ENCODE results near the gene CKAP4.
"Not testable (repeated sequence)": the region's sequence is repeated elsewhere in the genome, so short reads cannot be mapped to it uniquely, and the experiment has no call there.

CKAP4 gene, protein sequence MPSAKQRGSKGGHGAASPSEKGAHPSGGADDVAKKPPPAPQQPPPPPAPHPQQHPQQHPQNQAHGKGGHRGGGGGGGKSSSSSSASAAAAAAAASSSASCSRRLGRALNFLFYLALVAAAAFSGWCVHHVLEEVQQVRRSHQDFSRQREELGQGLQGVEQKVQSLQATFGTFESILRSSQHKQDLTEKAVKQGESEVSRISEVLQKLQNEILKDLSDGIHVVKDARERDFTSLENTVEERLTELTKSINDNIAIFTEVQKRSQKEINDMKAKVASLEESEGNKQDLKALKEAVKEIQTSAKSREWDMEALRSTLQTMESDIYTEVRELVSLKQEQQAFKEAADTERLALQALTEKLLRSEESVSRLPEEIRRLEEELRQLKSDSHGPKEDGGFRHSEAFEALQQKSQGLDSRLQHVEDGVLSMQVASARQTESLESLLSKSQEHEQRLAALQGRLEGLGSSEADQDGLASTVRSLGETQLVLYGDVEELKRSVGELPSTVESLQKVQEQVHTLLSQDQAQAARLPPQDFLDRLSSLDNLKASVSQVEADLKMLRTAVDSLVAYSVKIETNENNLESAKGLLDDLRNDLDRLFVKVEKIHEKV

DNA sequence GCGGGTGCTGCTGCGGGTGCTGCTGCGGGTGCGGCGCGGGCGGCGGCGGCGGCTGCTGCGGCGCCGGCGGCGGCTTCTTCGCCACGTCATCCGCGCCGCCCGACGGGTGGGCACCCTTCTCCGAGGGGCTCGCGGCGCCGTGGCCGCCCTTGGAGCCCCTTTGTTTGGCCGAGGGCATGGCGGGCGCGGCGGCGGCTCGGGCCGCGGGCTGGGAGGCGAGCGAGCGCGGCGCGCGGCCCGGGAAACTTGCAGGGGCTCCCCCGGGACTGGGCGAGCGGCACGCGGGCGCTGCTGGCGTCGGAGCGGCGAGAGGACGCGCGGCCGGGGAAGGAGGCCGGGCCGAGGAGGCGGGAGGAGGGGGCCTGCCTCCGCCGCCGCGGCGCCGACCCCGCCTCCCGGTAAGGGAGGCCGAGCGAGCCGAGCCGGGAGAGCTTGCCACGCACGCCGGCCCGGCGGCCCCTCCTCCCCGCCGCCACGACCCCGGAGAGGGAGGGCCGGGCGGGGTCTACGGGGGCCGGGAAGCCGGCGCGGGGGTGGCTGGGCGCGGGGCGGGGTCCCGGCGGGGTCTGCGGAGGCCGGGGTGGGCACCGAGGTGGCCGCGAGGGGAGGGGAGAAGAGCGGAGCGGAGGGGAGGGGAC lies at the start of gene CKAP4:
TSS of gene CKAP4 (minus strand) at position 347 of the 638 bp plus-strand sequence. CDS start at position 178, 169 bp downstream.
- DNase-seq (ENCODE audit: low spot score): peak; percentile 60

DNA sequence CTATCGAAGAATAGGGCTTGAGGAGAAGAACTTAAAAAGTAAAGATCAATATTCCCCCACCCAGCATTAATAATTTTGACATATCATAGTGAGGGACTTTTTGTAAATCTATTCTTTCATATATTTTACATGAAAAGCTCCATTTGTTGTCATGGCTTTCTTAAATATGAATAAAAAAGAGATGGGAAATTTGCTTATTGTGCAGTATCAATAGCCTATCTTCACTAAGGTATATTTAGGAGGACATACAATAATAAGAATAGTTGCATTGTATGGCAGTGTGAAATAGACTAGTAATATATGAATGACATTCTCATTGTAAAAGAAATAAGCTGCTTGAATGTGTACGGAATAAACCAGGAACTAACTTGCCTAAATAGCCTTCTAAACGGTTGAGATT lies 49.3 kb upstream of the CKAP4 start:
- no peak for DNase-seq (ENCODE audit: low spot score)

DNA sequence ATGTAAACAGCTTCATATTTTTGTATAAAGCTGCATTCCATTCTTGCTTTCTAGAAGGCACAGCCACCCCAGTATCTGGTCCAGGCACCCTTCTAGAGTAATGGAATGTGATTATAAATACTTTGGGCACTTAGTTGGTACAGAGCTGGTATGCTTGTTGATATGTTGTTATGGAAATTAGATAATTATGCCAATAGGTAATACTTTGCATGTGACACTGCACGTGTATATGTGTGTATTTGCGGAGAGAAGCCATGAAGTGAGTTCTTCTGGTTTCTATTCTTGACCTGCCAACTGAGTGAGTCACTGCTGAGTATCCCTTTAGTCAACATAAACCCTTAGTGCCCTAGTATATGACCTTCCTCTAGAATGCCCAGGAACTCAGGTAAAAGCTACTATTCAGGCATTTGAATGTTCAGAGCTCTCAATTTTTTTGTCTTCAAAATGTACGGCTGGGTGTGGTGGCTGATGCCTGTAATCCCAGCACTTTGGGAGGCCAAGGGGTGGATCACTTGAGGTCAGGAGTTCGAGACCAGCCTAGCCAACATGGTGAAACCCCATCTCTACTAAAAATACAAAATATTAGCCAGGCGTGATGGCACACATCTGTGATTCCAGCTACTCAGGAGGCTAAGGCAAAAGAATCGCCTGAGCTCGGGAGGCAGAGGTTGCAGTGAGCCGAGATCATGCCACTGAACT lies 48.5 kb upstream of the CKAP4 start:
- DNase-seq (ENCODE audit: low spot score): peak; percentile 50

DNA sequence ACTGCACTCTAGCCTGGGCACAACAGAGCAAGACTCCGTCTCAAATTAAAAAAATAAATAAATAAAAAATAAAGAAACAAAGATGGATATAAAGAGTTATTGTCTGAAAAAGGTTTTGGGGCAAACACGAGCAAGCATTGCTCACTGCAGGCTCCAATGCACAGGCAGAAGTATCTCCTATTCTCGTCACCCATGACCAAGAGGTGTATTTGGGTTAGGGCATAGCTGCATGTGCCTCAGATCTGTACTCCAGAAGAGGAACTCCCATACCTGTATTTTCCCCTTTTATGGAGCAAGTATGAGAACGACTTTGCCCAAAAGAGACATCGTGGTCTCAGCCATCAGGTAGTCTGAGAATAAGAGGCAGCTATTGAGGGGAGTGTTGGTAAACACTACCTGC lies 44.5 kb upstream of the CKAP4 start:
- no peak for DNase-seq (ENCODE audit: low spot score)

DNA sequence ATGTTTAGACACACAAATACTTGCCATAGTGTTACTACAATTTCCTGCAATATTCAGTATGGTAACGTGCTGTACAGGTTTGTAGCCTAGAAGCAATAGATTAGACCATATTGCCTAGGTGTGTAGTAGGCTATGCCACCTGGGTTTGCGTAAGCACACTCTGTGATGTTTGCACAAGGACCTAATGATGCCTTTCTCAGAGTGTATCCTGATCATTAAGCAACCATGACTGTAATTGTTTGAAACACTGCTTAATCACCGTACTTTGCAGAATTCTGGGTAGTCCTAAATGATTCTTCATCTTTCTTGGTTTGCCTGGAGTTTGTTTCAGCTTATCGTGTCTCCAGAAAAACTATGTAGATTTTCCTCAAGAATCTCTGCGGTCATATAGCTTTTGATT lies 43.5 kb upstream of the CKAP4 start:
- no peak for DNase-seq (ENCODE audit: low spot score)

DNA sequence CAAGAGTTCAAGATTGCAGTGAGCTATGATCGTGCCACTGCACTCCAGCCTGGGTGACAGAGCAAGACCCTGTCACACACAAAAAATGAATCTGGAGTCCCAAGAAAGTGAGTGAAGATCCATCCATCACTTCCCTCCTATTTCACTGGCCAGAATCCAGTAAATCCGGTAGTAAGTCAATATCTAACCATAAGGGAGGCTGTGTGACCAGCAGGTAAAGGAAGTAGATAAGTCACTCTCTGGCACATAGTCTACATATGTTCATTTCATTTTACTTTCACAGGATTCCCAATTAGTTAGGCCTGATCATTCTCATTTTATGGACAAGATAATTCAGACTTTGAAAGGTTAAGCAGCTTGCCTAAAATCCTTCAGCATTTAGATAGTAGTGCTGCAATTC lies 42.8 kb upstream of the CKAP4 start:
- DNase-seq (ENCODE audit: low spot score): no peak

DNA sequence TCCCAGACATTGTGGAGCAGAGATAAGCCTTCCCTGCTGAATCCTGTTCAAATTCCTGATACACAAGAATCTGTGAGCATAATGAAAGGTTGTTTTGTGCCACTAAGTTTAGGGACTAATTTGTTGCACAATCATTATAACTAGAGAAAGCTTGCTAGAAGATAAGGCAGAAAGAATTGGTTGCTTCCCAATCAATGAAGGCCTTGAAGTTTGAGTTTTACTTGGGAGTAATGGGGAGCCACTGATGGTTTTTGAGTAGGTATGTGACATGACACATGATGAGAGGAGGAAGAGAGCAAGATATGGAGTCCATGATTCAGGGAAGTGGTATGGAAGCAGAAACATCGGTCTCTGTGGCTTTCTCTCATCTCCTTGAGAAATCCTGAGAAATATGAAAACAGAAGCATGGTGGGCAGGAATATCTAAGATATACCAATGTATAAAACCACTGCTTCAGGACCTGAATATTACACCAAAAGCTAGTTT lies 41.4 kb upstream of the CKAP4 start:
- no peak for DNase-seq (ENCODE audit: low spot score)

DNA sequence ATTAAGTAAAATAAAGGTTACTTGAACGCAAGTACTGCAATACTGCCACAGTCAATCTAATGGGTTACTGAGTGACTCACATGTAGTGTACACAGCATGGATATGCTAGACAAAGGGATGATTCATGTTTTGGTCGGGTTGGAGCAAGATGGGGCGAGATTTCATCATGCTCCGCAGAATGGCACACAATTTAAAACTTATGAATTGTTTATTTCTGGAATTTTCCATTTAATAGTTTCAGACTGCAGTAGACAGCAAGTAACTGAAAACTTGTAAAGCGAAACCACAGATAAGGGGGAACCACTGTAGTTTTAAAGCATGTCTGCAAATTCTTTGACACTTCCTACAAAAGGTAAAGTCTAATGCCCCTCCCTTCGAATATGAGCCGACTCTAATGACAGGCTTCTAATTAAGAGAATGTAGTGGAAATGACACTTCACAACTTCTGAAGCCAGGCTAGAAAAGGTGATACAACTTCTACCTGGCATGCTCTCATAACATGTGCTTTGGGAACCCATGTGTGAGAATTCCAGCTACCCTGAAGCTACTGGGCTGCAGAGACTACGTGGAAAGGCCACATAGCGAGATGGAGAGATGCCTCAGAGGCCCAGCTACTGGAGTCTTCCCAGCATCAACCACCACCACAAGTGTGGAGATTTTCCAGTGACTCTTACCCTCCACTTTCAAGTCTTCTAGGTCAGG lies 40.8 kb upstream of the CKAP4 start:
- peak; percentile 69 for DNase-seq (ENCODE audit: low spot score)

DNA sequence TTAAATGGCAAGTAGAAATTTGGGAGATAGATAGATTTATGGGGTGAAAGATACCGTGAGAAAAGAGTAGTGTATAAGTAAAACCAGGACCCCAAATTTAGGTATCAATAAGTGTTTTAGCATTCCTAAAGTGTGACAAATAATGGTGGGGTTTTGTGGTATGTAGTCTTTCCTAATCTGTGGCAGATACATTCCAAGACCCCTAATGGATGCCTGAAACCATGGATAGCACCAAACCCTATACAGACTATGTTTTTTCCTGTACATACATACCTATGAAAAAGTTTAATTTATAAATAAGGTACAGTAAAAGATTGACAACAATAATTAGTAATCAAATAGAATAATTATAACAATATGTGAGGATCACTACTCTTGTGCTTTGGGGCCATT lies 40.3 kb upstream of the CKAP4 start:
- DNase-seq (ENCODE audit: low spot score): no peak

DNA sequence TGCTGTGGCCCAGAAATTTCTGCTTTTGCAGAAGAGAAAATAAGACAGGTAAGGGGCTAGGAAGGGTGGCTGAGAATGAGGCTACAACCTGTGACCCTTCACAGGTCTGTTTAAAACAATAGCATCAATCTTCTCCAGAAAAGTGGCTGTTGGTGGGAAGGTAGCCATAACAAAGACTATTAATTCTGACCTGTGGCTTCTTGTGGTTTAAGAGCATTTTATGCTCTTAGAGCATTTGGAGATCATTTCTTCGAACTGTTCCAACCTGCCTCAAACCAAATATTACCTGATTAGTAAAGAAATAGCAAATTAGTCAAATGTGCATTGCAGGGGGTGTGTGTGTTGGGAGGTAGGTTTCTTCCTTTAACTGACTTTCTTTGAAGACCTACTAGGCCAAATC lies 39.5 kb upstream of the CKAP4 start:
- no peak for DNase-seq (ENCODE audit: low spot score)

DNA sequence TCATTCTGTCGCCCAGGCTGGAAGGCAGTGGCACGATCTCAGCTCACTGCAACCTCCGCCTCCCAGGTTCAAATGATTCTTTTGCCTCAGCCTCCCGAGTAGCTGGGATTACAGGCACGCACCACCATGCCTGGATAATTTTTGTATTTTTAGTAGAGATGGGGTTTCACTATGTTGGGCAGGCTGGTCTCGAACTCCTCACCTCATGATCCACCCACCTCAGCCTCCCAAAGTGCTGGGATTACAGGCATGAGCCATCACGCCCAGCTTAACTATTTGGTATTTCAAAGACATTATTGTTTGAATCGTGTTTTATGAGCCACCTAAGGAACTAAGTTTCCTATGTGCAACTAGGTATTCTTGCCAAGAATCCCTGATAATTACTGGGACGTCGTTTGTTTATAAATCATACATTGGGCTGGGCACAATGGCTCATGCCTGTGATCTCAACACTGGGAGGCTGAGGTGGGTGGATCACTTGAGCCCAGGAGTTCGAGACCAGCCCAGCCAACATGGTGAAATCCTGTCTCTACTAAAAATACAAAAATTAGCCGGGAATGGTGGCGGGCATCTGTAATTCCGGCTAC lies 38.8 kb upstream of the CKAP4 start:
- not testable (repeated sequence) for DNase-seq (ENCODE audit: low spot score)

DNA sequence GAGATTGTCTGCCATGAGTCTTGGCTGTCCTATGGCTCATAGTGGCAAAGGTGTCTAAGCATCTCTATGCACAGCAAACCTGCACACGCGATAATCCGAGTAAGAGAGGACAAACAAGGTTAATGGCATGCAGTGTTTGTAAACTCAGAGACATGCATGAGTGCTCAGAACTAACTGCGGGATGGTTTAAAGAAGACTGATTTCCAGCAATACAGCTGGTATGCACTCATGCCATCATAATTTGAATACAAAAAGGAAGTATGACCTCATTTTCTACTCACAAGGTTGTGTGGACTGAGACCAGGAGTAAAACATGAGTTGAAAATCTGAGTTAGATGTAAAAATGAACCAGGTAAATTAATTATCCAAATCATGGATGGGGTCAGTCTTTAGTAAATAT lies 38.2 kb upstream of the CKAP4 start:
- no peak for DNase-seq (ENCODE audit: low spot score)

DNA sequence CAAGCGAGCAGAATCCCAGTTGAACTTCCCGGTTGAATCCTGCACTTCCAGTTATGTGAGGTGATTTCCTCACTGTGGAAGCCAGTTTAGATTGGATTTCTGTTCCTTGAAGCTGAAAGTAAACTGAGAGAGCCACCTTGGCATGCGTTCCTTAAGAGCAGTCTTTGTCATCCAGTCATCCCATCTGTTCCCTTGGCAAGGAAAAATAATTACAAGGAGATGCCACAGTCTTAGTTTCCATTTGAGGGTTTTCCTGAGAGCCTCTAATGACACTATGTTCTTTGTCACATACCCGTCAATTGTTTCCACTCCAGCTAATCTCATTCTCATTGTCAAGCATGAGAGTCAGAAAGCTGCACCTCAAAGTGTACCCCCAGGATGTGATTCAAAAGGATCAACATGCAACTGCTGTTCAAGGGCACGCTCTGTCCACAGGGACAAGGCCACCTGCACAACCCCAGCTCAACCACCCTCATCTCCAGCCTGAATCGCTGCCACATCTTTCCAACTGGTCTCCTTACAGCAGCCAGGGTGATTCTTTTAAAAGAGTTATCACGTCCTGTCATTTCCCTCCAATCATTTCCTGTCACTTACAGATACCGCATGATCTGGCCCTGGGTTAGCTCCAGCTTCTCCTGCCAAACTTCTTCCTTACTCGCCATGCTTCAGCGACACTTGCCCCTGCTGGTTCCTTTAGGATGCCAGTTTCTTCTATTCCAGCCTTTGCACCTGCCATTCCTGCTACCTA lies 36.7 kb upstream of the CKAP4 start:
- DNase-seq (ENCODE audit: low spot score): peak; percentile 47

DNA sequence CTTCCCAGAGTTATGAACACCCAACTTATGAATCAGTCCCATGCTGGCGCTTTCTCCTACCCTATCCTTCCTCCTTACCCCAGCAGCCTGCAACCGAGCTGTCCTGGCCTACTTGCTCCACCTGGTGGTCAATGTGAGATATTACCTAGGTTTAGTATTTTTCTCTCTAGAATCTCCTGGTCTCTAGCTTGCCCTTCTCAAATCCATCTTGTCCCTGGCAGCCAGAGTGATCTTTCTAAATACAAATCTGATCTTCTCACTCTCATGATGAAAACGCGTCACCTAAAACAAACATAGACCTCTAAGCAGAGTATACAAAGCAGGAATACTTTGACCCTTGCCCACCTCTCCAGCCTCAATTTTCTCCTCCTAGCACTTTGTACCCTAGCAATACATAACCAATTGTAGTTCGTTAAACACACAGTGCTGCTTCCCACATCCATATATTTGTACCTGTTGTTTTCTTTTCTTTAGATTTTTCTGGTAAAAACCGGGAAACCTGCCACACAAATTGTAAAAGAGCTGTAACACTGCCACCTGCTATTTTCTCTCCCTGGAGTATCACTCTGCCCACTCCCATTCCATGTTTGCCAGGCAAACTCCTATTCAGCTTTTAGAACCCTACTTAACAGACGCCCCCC lies 34.8 kb upstream of the CKAP4 start:
- DNase-seq (ENCODE audit: low spot score): peak; percentile 55

DNA sequence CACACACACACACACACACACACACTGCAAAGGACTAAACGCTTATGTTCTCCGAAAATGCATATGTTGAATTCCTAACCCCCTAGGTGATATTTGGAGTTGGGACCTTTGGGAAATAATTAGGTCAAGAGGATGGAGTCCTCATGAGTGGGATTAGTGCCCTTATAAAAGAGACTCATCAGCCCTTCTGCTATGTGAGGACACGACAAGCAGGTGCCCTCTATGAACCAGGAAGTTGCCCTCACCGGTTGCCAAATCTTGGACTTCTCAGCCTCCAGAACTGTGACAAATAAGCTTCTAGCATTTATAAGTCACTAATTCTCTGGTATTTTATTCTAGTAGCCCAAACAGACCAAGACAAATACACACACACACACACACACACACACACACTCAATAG lies 34.0 kb upstream of the CKAP4 start:
- no peak for DNase-seq (ENCODE audit: low spot score)

DNA sequence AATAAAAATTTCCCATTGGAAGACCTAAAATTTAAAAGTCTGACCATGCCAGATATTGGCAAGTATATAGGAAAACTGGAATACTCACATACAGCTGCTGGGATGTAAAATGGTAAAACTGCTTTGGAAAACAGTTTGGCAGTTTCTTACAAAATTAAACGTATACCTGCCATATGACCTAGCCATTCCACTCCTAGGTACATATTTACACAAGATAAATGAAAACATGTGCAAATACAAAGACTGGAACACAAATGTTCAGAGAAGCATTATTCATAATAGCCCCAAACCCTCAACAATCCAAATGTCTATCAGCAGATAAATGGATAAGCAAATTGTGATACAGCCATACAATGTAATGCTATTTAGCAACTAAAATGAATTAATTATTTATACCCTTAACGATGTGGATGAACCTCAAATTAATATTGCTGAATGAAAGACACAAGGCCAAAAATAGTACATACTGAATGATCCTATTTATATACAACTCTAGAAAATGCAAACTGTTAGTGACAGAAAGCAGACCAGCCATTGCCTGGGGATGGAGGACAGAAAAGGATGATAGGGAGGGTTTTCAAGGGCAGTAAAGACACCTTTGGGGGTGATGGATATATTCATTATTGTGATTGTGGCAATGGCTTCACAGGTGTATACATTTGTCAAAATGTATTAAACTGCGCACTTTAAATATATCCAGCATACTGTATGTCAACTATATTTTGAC lies 33.4 kb upstream of the CKAP4 start:
- DNase-seq (ENCODE audit: low spot score): no peak

DNA sequence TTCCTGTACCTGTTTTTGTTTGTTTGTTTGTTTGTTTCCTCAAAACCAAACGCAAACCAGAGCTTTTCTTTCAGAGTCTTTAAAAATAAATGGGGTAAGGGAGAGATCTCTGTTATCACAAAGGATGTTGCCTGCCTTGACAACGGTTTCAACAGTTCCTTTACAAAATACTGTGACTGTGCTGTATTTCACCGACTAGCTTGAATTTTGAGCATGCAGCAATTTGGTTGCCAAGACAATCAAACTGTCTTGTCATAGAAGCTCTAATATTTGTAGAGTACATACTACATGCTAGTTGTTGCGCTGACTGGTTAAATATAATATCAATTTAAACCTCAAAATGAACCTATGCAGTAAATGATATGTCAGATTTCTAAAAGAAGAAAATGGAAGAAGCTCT lies 32.3 kb upstream of the CKAP4 start:
- no peak for DNase-seq (ENCODE audit: low spot score)

DNA sequence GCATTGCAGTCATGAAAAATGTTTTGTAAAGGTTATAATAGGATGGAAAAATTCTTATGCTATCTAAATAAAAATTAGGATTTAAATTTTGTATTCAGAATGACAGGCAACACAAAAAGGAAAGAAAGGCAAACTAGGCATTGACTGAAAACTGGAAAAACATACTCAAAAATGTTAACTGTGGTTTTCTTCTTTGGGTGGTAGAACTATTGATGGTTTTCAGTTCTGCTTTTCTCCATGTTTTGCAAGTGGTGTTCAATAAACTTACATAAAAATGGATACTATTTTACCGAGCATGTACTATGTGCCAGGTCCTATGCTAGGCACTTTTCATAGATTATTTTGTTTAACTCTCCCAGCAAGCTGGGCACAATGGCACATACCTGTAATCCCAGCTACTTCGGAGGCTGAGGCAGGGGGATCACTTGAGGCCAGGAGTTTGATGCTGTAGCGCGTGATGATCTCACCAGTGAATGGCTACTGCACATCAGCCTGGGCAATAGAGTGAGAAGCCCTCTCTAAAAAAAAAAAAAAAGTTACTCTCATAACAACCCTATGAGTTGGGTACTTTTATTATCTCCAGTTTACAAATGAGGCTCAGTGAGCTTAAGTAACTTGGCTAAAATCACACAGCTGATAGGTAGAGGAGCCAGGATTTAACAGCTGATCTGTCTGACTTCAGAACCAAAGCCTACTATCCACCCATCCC lies 28.4 kb upstream of the CKAP4 start:
- no peak for DNase-seq (ENCODE audit: low spot score)

DNA sequence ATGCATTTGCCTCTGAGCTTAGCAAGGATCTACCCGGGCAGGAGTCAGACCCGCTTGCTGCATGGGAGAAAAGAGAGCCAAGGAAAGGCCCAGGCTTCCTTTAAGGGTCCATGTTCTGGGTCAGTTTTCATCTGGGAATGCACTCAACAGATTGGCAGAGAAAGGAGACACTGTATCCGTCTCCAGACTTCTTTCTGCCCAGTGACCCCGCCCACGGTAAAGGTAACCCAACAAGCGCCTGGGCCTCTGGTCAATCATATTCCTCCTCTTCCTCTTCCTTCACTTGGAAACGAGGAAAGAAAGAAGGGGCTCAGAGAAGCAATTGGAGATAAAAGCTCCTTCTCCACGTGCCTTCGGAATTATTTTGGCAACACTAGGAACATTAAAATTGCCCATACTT lies 27.6 kb upstream of the CKAP4 start:
- DNase-seq (ENCODE audit: low spot score): no peak

Measured in kidney capillary endothelial cell (primary cell).